UCSD-AML1 (cell line): ENCODE data around the gene MPP2.
"Not testable (repeated sequence)": the region's sequence is repeated elsewhere in the genome, so short reads cannot be mapped to it uniquely, and the experiment has no call there.

ENCODE experiments used
- DNase-seq: peaks from one replicate; lab custom pipeline; 2025; ENCODE audit not compliant: unreplicated experiment; lab: John Stamatoyannopoulos, UW

Gene MPP2

DNA sequence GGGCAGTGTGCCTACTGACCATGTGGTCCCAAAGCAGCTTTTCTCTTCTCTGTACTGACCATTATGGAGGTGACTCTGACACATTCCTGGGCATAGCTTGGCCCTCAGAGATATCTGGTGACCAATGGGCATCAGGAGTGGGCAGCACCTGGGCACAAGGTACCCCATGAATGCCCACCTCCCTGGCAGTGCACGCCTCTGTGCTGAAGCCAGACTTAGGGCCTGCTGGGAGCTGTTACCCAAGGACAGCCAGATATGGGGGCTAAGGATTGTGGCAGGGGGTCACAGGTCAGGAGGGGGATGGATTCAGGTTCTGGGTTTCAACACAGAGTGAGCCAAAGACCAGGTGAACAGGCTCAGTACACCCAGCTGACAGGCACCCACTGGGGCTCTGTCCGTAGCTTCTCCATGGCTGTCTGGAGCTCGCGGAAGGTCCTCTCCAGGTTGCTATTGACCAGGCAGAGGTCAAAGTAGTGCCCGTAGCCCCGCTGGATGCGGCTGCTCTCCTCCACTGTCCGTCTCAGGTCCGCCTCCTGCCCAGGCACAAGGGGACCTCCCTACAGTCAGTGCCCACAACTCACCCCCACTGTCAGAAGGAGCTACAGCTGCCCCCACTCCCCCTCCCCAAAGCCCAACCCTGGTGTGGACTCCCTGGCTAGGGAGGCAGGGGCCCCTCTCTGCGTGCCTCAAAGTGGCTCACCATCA, 29.7 kb downstream of the MPP2 start:
- no peak for DNase-seq

DNA sequence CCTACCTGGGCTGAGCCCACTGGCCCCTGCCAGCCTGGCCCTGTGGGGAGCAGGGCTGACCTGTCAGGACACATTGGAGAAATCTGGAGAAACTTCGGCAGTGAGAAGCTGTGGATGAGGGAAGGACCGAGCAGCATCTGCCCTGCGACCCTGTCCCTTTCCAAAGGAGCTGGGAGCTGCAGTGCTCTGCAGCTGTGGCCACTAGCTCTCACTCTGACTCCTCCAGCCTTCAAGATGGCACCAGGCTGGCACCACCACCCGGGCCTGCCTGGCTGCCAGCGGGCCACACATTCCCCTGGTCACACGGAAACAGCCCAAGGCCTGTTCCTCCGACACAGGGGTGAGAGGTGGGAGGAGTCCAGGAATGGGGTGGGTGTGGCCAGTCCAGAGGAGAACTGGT, 30.3 kb downstream of the MPP2 start:
- no peak for DNase-seq

DNA sequence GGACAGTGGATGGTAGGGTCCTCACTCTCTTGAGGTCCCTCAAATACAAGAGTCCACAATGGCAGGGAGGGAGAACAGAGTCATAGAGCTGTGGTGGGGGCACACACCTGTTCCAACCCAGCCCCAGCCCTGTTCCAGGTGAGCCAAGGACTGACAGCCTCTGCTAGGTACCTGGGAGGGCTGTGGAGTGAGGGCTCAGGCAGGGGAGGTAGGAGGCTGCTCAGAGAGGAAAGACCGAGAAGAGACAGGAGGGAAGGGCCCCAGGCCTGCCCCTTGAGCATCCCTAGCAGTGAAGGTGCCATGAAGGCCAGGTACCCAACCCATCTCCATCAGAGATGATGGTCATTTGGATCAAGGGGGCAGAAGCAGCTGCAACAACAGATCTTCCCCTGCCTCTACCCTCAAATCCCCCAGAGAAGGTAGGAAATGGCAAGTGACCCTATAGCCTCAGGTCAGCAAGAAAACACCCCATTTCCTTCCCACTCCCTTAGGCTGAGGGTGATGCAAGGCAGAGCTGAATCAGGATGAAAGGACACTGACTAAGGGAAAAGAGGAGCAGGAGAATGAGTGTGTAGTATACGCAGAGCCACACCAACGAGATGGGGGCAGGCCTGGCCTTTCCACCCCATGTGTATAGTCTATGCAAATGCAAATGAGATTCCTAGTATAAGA, 31.7 kb downstream of the MPP2 start:
- DNase-seq, result no peak

DNA sequence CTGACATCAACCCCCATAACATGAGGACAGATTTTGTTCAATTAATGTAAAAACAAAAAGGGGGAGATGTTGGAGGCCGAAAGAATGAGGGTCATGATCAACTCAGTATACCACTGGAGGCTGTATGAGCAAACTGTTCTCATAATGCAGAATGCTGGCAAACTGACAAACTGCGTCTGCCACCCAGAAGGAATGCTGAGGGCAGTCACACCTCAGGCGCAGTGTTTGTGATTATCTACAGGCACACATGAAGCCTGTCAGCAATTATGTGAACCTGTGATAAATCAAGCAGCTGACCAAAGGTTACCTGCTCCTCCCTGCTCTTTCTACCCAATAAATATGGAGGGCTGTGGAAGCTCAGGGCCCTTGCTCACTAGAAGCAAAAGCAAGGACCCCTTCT, 33.0 kb downstream of the MPP2 start:
- no peak for DNase-seq

DNA sequence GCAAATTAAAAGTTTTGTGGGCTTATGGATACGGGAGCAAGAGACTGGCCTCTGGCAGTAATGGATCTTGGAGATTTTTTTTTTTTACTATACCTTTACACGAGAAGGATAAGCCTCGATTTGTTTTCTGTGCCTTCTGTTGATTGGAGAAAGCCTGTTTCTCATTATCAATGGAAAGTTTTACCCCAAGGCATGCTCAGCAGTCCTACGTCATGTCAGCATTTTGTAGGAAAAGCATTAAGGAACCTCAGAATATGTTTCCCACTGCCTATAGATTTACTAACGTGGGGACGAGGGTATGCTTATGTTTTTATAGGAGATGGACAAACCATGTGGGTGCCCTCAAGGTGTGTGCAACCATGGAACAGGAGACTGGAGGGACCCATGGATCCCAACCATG, 33.5 kb downstream of the MPP2 start:
- no peak for DNase-seq

DNA sequence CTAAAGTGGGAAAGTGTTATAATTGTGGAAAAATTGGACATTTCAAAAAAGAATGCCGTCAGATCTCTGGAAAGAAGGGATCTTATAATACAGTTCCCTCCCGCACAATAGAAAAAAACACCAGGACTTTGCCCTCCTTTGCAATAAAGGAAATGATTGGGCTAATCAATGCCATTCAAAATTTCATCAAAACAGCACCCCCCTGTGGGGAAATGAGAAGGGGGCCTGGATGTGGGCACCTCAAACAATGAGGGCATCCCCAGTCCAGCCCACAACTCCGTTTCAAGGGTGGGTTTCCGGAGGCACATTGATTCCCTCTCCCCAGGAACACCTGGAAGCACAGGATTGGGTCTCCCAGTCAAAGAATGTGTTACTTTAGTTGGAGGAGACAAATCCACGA, 34.2 kb downstream of the MPP2 start:
- no peak for DNase-seq

DNA sequence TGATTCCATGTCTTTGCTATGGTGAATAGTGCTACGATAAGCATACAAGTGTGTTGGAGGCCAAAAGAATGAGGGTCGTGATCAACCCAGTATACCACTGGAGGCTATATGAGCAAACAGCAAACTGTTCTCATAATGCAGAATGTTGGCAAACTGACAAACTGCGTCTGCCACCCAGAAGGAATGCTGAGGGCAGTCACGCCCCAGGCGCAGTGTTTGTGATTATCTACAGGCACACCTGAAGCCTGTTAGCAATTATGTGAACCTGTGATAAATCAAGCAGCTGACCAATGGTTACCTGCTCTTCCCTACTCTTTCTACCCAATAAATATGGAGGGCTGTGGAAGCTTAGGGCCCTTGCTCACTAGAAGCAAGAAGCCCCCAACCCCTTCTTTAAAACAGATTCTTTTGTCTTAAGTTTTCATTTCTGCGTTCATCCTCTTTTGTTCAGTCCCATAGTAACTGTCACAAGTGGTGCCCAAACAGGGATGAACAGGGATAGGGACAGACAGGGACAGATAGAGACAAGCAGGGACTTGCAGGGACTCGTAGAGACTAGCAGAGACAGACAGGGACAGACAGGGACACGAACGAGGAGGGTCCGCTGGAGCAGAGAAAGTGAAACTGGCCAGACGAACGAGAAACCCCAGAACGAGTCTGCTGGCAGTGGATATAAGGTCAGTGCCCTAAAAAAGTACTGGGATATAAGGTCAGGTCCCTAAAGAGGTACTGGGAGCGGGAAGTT, 35.2 kb downstream of the MPP2 start:
- no peak for DNase-seq

DNA sequence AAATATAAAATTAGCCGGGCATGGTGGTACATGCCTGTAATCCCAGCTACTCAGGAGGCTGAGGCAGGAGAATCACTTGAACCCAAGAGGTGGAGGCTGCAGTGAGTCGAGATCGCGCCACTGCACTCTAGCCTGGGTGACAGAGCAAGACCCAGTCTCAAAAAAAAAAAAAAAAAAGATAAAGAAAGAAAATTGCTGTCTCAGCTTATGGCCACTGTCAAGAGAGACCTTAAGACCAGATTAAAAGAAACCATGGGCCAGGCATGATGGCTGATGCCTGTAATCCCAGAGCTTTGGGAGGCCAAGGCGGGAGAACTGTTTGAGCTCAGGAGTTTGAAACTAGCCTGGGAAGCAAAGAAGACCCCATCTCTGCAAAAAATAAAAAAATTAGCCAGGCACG, 38.3 kb downstream of the MPP2 start:
- not testable (repeated sequence) for DNase-seq

DNA sequence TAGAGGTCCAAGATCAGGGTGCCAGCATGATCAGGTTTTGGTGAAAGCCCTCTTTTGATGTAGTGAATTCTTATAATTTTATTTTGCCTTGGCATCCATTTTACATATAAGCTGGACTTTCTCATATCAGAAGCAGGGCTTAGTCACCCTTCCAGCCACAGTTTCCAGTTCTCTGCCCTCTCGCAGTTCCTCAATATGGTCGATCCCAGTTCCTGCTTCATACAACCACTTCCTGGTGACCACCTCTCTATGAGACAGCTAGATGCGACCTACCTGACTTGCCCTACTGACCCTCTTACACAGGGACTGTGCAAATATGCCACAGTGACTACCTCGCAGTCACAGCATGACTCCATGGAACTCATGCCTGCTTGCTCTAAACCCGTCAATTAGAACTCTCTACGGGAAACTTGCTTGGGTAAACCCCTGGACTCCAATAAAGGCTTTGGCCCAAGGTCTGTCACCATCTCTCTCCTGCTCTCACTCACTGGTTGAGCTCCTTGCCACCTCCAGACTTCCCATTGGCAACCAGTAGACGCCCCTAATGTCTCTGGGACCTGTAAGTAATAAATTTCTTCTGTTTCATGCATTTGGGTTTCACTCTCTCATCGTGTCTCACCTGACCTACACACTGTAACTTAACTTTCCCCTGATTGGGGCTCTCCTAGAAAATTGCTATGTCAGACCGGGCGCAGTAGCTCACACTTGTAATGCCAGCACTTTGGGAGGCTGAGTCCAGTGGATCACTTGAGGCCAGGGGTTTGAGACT, 38.9 kb downstream of the MPP2 start:
- DNase-seq, result peak; percentile 29

DNA sequence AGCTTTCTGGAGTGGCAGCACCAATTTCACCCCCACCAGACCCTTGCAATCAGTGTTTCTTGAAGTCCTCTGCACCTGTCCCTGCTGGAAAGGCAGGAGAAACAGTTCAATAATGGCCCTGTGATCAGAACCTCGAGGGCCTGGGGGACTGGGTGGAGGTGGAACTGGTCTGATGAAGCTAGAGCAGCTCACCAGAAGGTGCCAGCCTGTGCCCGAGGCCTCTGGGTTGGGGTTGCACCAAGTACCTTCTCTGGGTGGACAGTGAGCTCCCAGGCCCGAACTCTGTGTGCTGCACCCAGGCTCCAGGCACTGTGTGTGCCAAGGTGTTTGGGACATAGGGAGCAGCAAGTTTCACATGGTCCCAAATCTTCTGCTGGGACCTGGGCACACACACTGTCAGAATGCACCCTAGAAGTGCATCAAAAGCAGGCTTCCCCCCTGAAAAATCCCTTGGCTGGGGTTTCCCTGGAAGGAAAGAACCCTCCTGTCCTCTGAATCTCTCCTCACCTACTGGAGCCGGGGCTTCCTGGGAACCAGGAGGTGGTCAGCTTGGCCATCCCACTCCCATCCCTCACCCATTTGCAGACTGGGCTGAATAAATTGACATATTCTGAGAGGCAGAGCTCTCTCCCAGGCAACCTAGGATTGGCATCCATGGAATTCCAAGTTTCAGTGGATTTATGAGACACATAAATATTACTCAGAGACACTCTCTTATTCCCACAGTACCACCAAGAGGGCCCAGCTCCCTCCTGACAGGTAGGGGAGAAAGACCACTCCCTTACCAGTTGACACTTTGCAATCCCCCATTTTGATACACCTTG, 43.0 kb downstream of the MPP2 start:
- DNase-seq, result no peak

DNA sequence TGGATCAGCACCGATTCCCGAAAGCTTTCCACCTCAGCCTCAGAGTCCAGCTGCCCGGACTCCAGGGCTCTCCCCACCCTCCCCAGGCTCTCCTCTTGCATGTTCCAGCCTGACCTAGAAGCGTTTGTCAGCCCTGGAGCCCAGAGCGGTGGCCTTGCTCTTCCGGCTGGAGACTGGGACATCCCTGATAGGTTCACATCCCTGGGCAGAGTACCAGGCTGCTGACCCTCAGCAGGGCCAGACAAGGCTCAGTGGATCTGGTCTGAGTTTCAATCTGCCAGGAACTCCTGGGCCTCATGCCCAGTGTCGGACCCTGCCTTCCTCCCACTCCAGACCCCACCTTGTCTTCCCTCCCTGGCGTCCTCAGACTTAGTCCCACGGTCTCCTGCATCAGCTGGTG, 45.4 kb downstream of the MPP2 start:
- DNase-seq, result no peak

DNA sequence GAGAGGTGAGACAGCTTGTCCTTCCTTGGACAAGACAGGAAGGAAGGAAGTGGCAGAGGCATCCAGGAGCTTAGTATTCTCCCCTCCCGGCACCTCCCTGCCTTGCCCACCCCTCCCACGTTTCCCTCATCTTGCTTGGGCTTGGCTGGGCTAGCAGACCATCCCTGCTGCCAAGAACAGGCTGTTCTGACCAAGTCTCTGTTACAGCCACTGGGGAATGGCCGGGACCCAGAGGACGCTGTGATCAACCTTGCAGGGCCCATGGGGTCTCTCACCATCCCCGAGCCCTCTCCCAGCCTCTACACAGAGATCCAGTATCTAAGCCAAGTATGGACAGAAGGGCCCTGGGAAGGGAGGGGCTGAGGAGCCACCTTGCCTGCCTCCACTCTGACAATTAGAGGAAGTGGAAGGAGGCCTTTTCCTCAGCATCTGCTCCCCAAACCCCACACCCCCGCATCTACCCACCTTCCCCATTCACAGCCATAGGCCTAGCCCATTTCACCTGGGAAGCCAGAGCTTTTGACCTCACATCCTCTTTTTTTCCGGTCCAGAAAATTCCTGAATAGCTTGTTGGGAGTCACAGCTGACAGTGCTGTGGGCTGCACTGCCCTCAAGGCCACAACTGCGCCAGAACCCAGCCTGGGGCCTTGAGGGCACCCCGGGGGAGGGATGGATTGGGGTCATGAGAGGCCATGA, 46.3 kb downstream of the MPP2 start:
- DNase-seq, result peak; percentile 41

DNA sequence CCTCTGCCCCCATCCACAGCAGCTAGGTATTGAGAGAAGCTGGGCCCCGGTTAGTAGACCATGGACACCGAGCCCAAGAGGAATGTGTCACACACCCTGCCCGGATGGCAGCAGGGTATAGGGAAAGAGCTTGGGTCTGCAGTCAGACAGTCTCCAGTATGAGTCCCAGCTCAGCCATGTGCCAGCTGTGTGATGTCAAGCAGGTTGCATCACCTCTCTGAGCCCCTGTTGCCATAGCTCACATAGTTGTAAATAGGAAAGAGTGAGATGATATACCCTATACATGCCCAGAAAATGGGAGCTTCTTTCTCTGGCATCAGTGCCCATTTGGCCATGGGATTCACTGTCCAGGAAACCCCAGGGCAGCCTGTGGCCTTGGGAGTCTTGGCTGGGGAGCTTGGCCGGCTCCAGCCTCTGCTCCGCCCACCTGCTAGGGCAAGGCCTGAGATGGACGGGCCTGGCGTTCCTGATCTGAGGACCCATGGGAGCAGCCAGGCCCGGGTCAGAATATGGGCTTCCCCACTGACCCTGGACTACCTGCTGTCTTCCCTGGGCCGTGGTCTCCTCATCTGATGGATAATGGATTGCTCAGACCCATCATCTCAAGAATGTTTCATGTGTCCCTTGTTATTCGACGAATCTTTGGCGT, 47.1 kb downstream of the MPP2 start:
- DNase-seq, result no peak

DNA sequence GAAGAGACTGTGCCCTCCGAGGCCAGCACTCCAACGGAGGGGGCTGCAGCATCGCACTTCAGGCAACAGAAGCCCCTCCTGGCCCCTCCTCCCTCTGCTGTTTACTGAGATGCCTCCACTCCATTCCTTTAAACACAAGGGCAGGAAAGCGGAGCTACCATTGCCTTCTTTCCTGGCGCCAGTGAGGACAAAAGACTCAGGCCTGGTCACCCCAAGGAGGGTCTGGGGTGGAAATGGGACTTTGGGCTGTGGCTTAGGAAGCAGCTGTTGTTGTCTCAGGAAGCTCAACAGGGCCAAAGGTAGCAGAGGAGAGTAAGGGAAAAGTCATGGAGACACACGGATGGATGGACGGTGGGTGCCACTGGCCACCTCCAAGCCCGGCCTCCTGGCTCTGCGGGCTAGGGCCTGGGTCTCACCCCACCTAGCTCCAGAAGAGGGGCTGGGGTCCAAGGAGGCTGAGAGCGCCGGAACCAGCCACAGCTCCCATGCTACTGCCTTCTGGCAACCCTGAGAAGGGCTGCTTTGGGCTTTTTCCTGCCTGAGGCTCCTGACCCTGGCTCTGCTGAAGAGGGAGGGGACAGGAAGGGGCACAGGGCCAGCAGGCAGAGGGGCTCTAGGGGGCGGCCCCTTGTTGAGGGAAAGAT, 49.3 kb downstream of the MPP2 start:
- DNase-seq, result no peak

DNA sequence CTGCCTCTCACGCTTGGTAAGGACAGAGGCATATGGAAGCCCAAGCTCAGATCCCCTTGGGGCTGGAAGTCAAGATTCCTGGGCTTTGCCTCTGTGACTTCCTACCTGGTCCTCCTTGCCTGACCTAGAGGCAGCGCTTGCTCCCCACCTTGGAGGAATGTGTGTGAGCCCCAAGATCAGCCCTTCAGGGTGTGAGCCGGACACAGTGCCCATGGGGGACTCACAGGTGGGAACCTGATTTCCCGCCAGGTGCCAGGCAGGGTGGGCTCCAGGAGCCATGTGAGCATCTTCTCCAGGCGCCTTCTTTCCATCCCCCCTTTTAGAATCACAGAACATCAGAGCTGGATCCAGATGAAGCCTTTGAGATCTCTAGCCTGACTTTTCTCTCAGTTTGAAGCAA, 50.2 kb downstream of the MPP2 start:
- no peak for DNase-seq

DNA sequence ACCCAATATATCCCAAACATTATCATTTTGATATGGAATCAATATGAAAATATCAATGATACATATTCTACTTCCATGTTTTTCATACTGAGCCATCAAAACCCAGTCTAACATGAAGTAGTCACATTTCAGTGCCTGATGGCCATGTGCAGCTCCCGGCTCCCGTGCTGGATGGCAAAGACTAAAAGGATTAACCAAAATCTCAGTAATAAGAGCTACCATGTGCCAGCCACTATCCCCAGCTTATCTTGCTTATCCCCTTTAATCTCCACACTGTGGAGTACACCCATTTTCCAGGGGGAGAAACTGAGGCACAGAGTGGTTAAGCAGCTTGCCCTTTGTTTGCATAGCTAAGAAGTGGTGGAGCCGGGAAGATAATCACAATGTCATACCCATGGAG, 51.2 kb downstream of the MPP2 start:
- no peak for DNase-seq

DNA sequence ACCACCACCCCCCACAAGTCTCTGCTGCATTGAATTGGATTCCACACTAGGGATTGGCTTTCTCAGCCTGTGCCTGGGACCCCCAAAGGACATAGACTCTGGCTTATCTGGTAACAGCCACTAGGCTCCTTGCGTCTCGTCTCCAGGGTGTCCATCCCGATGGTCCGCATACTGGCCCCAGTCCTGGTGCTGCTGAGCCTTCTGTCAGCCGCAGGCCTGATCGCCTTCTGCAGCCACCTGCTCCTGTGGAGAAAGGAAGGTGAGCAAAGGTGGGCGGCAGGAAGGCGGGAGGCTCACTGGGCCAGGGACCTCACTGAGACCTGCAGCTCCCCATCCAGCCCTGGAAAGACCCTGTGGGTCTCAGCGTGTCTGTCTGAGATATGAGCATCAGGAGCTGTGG, 52.3 kb downstream of the MPP2 start:
- no peak for DNase-seq

DNA sequence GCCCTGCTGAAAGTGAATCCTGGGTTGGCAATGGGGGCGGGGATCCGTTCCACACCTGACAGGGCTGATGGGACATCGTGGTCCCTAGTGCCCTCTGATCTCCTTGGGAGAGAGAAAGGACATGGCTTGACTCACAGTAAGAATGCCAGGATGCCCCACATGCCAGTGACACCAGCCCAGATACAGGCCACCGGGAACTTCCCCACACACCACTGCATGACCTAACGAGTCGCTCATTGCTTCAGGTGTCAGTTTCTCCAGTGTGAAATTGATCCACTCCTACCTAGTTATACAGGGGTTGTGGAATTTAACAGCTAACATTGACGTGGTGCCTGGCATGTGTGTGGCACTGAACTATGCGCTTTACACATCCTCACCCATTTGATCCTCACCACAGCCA, 52.8 kb downstream of the MPP2 start:
- no peak for DNase-seq

DNA sequence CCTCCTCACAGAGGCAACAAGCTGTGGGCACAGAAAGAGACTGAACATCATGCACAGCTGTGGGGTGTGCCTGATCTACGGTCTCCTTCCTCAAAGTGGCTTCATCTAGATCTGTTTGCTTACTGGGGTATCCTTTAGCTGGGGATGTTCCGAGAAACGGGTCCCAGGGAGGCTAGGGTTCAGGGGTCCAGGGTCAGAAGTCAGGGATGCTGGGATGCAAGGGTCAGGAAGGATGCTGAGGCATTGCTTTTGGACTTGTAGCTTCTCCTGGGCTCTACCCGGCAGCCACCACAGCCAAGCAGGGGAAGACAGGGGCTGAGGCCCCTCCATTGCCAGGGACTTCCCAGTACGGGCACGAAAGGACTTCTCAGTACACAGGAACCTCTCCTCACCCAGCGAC, 53.8 kb downstream of the MPP2 start:
- DNase-seq, result no peak
